NCI-H1694 (cell line): Measurements from ENCODE around the gene SLBP.

ENCODE experiments used
- DNase-seq: peaks from one replicate; lab custom pipeline; 2025; lab: John Stamatoyannopoulos, UW

The SLBP gene

DNA sequence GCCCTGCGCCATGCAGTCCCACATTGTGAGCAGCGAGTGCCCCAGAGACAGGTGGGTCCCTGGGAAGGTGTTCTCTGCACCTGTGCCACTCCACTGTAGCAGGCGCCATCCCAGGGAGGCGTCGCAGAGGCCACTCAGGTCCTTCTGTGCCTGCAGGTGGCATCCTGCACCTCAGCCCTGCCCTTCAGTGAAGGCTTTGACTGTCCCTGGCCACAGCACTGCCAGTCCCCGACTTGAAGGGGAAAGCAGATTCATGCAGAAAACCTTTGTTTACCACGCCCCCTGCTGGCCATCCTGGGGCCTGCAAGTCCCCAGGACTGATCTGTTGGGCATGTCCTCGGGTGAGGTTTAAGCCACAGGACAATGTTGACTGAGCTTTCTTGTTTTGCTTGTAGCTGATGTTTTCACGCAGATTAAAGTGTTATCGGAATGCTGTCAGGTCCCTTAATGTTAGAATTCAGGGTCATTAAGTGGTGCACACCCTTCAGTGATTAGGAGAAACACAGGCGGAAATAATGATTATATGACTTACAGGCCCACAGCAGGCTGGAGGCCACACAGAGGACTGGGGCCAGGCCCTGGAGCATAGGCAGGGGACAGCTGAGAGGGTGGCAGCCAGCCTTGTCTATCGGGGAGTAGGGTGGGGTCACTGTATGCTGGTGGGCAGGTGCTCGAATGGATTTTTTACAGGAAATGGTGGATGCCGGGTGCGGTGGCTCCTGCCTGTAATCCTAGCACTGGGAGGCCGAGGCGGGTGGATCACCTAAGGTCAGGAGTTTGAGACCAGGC lies 14.2 kb upstream of the SLBP start:
- DNase-seq, result peak; percentile 72

DNA sequence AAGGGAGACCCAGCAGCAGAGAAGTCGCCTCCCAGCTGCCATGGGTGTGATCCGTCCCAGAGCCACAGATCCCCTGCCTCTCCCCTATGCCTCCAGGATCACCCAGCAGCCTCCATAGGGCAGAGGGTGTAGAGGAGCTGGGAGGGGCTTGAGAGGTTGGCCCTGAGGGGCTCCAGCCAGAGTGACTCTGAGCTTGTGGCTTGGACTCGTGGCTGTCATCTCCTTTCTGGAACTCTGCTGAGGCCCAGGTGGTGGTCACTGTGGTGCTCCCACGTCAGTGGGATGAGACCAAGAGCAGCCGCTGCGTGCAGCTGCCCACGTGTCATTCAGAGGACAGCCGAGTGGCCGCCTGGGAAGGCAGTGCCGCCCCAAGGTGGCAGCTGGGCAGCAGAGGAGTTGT lies 13.4 kb upstream of the SLBP start:
- DNase-seq, result no peak

DNA sequence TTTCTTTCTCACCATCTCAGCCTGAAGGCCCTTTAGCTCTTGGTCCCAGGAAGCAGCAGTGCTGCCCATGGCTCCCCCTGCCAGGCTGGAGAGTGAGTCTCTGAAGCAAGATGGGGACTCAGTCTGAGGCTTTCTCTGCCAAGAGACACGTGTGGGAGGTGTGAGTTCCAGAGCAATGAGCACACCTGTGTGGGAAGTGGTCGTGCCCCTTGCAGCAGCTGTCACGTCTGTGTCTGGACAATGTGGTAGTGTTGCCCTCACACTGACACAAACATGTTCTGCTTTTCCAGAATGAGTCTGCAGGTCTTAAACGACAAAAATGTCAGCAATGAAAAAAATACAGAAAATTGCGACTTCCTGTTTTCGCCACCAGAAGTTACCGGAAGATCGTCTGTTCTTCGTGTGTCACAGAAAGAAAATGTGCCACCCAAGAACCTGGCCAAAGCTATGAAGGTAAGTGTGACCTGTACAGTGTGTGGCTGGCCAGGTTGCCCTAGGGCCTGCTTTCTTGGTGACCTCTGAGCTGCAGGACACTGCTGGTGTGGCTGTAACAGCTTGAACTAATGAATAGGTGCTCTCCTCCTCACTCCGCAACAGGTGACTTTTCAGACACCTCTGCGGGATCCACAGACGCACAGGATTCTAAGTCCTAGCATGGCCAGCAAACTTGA lies 11.1 kb upstream of the SLBP start:
- no peak for DNase-seq

DNA sequence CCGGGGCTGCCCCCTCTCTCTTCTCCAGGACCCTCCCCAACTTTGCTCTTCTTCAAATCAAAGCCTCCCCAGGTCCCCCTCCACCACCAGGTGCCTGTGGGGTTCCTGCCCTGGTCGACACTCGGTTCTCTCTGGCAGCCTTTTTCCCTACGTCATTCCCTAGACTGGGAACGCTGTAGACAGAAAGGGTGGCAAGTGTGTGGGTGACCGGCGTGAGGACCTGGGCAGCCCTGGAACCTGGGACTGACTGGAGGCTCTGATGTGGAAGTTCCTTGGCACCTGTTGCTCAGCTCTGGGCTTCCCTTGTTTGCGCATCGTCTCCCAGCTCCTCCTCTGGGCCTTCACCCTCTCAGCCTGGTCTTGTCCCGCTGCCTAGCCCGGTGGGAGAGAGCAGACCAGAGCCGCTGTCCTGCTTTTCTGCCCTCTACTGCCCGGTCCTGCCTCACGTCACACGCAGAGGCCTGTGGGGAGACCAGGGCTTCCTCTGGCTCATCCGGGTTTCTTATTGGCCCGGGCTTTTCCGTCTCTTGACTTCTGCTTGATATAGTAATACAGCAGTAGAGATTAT lies 10.5 kb upstream of the SLBP start:
- no peak for DNase-seq

DNA sequence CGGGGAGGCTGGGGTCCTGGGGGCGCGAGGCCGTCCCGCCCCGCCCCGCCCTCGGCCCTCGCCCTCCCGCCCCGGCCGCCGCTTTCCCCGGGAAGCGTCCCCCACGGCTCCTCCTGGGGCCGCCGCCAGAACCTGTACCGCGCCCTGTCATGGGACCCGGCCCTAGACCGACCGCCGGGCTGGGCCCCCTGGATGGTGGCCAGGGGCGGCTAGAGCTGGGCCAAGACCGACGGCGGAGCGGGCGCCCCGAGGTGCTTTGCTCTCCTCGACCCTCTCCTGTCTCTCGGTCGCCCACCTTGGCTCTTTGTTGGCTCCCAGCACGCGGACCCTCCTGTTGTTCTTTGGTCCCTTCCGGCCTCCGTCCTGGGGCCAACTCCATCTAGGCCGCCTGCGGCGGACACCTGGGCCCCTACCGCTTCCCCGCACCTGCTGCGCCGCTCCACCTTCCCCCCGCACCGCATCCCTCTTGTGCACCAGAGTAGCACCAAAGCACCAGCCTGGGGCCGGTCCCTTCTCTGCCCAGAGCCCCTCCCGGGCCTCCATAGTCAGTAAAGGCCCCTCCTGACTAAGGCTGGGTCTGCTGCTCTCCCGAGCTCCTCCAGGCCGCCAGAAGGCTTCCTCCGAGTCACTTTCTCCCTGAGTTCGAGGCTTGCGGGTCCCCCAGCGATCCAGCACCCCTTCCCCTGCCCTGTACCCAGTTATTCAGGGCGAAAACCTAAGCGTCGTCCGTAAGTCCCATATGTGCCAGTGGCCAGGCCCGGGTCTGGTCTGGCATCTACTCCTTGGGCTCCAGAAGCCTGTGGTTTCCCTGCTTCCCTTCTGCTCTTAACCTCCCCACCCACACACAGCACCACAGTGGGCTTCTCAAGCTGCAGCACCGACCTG lies 9.8 kb upstream of the SLBP start:
- DNase-seq, result no peak

DNA sequence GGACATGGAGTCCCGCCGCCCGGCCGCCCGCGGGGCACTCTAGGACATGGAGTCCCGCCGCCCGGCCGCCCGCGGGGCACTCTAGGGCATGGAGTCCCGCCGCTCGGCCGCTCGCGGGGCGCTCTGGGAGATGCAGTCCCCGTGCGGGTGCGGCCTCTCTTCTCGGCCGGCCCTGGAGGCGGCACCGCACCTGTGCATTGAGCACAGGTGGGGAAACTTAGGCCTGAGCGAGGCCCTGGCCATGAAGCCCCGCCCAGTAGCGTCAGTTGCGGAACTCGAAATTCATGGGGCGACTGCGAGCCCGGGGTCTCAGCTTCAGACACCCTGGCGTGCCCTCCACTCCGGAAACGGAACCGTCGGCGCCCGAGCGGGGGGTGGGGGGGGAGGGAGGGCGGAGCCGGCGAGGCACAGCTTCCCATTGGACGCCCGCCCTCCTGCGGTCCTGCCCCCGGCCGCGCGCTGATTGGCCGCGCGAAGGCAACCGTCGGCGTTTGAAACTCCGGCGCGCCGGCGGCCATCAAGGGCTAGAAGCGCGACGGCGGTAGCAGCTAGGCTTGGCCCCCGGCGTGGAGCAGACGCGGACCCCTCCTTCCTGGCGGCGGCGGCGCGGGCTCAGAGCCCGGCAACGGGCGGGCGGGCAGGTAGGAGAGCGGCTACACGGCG lies 9.0 kb upstream of the SLBP start, which contains the start of the genes TACC3 and TMEM129:
Gene TACC3, plus strand, starts transcription at position 519 of the 663 bp plus-strand sequence. CDS start 1,901 bp downstream, outside the sequence.
Gene TMEM129, minus strand, starts transcription at position 321 of the 663 bp plus-strand sequence. CDS start 486 bp downstream, outside the sequence.
- peak; percentile 59 for DNase-seq

DNA sequence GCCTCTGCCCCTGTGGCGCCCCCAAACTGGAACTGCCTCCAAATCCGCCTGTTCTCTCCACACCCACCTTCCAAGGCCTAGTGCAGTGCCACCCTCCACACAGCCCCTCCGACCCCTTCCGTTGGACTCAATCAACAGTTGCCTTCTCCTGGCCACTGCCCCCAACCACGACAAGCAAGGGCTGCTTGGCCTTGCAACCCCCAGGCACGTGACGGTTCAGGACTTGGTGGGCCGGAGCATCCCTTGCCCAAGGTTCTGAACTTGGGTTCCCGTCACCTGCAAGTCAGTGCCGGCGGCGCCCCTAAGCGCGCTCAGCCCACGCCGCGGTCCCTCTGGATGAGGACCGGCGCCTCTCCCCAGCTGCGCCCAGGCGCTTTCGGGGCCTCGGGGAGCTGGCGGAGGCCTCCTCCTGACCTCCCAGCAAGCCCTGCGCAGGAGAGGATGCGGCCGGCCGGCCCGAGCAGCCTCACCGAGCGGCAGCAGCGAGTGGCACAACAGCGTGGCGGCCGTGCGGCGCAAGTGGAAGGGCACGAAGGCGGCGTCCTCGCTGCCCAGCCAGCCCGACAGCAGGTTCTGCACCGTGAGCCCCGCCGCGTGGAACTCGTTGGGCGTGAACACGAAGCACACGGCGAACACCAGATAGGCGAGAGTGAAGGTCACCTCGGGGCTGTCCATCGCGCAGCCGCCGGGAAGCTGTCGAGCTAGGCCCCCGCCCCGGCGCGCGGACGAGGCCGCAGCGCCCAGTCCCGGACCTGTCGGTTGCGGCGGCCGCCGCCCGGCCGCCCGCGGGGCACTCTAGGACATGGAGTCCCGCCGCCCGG lies 8.3 kb upstream of the SLBP start:
- DNase-seq, result no peak

DNA sequence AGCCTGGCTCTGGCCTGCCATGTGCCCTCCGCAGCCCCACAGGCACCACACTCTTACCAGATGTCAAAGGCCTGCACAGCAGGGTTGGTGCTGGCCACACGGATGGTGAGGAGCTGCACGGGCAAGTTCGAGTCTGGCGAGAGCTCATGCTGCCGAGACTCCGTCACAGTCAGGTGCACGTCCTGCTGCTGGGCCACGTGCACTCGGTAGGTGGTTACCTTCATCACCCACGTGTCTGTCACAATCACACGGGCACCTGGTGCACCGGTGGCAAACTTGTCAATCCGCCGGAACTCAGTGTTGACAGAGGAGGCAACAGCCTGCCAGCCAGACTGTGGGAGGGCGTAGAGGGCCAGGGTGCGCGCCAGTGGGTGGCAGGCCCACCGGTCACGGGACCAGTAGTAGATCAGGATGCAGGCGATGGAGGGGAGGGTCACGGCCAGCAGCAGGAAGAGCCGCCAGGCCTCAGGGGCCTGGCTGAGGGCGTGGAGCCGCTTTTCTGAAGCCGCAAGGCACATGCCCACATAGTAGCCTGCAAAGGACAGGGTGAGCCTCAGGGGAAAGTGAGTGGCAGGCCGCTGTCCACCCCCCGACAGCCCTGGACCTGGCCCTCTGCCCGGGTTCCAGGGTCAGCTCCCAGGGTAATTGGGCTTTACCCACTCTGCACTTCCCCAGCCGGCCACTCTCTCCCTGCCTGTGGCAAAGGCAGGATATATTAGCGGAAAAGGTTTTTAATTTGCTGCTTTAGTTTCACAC lies 6.2 kb upstream of the SLBP start:
- no peak for DNase-seq

DNA sequence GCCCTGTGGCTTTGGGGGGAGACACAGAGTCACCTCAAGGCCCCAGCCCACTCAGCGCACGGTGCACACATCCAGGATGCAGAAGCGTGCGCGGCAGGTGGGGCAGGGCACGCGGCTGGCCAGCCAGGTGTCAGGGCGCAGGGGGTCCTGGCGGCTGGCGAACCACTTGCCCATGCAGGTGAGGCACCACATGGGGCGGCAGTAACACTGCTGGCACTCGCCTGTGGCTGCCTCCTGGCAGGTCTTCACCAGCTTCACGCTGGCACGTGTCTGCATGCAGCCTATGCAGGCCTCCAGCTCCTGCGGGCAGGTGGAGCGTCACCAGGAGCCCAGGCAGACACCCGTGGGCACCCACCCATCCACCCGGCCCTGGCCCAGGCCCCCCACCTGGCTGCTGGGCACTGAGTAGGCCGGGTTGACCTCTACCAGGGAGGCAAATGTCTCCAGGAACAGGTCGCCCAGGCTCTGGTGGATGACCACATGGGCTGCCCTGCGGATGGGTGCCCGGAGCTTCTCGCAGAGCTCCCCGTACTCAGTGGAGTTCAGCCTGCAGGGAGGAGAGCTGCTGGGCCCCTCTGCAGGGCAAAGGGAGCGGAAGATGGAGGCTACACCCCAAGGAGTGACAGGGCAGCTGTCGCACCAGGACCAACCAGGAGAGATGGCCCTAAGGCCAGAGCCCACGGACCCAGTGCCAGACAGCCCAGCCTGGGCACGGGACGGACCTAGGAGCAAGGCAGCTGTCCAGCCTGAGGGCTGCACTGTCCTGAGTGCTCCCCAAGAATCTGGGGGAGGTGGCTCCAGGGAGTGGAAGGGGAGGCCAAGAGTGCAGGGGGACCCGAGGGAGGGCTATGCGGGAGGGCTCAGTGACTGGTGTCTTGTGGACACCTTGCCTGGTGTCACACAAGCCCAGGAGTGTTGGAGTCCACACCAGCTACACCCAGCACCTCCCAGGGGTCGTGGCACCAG lies 5.3 kb upstream of the SLBP start:
- DNase-seq, result no peak

DNA sequence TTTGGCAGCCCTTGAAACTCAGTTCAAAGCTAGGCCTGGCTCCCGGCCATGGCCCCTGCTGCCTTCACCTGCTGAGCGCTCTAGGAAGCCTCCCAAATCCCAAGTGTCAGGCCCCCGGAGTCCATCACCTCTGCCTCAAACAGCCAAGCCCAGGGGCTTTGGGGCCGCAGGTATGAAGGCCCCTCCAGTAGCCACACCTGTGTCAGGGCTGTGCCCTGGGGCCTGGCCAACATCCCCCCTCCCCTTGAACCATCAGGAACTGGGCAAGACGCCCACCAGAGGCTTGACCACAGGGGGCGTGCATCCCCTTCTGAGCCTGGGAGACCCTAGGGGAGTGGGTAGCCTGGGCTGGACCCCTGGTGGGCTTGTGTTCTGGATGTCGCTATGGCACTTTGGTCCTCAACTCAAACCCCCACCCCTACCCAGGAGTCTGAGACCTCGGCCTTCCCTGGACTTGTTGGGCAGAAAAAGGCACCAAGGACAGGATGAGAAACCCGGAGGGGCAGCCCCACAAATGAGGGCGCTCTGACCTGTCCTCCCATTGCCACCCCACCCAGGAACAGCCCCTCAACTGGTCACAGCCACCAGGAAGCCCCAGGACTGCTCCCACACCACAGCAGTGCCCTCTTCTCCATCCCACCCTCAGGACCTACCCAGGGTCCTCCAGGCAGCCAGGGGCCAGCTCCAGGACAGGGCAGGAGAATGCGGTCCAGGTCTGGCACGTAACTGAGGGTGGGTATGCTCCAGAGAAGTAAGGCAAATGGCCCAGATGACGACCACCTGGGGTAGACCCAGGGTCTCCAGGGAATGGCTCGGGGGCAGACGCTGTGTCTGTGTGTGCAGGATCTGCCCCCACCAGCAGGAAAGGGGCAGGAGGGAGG lies 4.2 kb upstream of the SLBP start:
- no peak for DNase-seq

DNA sequence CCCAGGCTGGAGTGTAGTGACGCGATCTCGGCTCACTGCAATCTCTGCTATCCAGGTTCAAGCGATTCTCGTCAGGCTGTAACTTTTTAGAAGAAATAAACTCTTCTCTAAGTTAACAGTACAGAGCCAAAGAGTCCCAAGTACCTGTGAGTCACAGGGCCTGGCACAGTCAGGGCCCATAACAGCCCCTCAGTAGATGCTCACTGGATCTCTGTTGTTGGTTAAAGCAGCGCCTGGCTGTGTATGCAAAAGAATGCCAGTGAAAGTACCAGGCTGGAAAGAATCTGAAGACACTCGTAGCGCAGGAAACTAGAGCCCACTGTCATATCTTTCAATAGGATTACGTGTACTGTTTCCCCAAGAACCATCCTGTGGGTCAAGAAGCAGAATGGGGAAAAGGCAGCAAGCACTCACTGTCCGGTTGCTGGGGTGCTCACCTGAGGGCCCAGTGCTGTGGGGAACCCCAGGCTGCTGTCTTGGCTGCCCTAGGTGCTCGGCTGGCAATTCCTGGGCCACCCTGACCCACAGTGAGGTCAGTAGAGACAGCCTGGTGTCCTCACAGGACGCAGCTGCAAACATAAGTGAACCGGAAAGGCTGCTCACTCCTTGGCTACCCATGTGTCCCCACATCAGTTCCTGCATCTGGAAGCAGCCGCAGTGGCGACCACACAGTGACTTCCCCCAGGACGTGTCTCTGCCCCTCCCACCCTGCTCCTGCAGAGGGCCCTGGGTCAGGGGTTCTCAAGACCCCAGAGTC lies 3.1 kb upstream of the SLBP start:
- no peak for DNase-seq

DNA sequence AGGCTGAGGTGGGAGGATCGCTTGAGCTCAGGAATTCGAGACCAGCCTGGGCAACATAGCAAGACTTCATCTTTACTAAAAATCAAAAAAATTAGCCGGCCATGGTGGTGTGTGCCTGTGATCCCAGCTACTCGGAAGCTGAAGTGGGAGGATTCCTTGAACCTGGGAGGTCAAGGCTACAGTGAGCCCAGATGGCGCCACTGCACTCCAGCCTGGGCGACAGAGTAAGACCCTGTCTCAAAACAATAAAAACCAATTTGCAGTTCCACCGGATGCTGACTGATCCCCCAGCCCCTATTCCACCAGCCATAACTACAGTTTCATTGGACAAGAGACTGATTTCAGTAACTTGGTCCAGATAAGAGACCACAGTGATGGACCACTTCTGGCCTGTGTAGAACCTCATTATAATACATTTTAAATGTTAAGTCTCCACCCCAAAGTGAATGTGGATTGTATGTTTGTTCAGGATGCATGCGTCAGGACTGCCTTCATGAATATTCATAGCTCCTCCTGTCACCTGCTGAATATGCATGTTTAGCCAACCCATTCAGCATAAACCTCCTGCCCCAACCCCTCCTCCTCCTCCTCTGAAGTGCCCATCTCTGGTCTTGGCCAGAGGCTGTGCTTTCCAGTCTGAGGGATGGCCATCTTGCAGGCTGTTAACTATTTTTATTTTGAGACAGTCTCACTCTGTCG lies 2.3 kb upstream of the SLBP start:
- DNase-seq, result no peak

DNA sequence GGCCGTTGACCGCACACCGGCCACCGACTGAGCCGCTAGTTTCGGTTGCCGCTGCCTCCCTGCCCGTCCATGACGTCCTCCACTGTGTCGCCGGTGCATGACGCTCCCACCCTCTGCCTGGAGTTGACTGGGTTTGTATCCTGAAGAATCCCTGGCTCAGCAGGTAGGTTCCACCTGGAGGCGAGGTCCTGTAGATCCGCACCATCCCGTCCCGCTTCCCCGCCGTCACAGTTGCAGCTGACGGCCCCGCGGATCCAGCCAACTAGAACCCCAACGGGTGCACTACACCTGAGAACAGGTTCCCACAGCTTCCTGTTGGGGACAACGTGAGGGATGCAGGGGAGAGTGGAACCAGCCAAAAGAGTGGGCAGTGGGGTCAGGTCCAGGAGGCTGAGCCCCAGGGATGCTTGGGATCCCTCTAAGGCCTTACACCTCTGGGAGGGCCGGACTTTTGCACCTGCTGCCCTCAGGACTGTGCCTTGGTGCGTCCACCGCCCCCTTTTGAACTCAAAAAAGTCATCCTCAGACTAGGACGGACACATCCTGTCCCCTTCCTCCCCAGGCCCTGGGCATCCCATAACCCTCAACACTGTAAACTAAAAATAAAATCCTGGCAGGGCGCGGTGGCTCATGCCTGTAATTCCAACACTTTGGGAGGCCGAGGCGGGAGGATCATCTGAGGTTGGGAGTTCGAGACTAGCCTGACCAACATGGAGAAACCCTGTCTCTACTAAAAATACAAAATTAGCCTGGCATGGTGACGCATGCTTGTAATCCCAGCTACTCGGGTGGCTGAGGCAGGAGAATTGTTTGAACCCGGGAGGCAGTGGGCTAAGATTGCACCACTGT lies 1.1 kb upstream of the SLBP start:
- no peak for DNase-seq

DNA sequence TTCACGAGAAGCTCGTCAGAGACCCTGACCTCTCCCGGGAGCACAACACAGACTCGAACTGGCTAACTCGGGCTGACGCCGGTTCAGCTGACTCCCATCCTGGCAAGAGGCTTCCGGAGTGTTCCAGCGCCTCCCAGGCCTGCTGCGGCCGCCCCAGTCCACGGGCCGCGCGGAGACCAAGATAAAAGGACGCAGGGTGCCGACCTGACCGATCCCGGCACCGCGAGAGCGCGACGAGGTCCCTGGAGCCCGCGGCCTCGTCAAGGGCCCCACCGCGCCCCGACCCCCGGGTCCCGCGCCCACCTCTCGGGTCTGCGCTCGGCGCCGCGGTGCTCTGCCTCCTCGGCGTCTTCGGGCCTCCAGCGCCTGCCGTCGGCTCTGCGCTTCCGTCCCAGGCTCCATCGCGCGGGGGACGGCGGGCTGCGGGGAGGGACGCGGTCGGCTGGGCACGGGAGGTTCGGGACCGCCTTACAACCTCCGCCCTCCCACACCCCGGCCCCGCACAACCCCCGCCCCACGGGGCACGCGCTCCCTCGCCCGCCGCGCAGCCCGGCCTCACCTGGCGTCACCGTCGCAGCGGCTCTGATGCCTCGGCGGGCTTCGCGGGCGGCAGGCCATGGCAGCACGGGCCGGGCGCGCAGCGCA lies 426 bp downstream of the SLBP start:
- DNase-seq, result no peak

DNA sequence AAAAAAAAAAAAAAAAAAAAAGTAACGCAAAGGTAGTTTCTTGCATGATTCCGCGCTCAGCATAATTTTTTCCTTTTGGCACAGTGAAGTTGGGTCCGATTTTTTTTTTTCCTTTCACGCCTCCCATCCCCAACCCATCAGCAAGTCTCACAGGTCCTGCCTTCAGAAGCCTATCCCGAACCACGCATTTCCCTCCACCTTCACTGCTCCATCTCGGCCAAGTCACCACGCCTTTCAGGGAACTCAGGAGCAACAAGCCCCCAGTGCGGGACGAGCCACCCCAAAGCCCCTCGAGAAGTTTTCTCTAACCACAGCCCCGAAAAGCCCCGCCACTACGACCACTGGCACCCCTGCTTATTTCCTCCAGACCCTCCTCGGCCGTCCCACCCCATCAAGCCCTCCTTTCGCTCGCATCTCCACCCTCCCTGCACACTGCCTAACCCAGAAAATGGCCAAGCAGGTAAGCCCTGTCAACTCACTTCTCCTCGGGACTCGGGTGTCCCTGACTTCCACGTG lies 1.0 kb downstream of the SLBP start:
- no peak for DNase-seq
